ENCODE results near the gene NRIP2. TPM values are rescaled to one million over a fixed set of nuclear protein-coding genes. Genes with fewer than 3 reads are reported as not detected.
A peak's percentile ranks its signal among the peaks of the same experiment; 100 is the strongest.

The NRIP2 gene
- total RNA-seq, 4 donors from 2014 or later, result not detected

GRCh38 chr12:2855546-2855945, 20.7 kb upstream of the NRIP2 start:
- H3K4me3 ChIP-seq, result no peak overlapping the region
- H3K27ac ChIP-seq, result peak overlapping the region in 3 of 4 donors; percentile 16 to 85 (median 76)
- H3K9me3 ChIP-seq, result no peaks in the 10 kb centered on the region
- no peaks in the 10 kb centered on the region for H3K27me3 ChIP-seq
- no peak for DNase-seq
- H3K36me3 ChIP-seq, result no peaks in the 10 kb centered on the region
- TF ChIP-seq POLR2A (IDR thresholded peaks at IDR 0.05), result no peak
- TF ChIP-seq, protein P1, sequence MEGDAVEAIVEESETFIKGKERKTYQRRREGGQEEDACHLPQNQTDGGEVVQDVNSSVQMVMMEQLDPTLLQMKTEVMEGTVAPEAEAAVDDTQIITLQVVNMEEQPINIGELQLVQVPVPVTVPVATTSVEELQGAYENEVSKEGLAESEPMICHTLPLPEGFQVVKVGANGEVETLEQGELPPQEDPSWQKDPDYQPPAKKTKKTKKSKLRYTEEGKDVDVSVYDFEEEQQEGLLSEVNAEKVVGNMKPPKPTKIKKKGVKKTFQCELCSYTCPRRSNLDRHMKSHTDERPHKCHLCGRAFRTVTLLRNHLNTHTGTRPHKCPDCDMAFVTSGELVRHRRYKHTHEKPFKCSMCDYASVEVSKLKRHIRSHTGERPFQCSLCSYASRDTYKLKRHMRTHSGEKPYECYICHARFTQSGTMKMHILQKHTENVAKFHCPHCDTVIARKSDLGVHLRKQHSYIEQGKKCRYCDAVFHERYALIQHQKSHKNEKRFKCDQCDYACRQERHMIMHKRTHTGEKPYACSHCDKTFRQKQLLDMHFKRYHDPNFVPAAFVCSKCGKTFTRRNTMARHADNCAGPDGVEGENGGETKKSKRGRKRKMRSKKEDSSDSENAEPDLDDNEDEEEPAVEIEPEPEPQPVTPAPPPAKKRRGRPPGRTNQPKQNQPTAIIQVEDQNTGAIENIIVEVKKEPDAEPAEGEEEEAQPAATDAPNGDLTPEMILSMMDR (IDR thresholded peaks at IDR 0.05), result no peak
- peaks cover 0 to 23% (median 0%) of the 10 kb centered on the region in 4 donors for H3K4me1 ChIP-seq

- no peaks in the 10 kb centered on the region for H3K9me3 ChIP-seq
- DNase-seq, result peak in 2 of 3 donors; percentile 91 to 93
- H3K27me3 ChIP-seq, result no peaks in the 10 kb centered on the region
- H3K4me3 ChIP-seq, result no peak overlapping the region
- no peaks in the 10 kb centered on the region for H3K36me3 ChIP-seq
- peaks cover 0 to 23% (median 0%) of the 10 kb centered on the region in 4 donors for H3K4me1 ChIP-seq
- peak overlapping the region in 3 of 4 donors; percentile 16 to 85 (median 76) for H3K27ac ChIP-seq
- TF ChIP-seq POLR2A (IDR thresholded peaks at IDR 0.05), result peak in 1 of 2 donors; percentile 12
- TF ChIP-seq, protein P1 (IDR thresholded peaks at IDR 0.05), result no peak
Measured at GRCh38 chr12:2854669-2855453, 20.0 kb upstream of the NRIP2 start.

- H3K9me3 ChIP-seq, result no peaks in the 10 kb centered on the region
- H3K4me1 ChIP-seq, result peaks cover 0 to 23% (median 0%) of the 10 kb centered on the region in 4 donors
- no peaks in the 10 kb centered on the region for H3K27me3 ChIP-seq
- H3K27ac ChIP-seq, result no peak overlapping the region
- DNase-seq, result peak; percentile 28 to 86 (median 84)
- no peaks in the 10 kb centered on the region for H3K36me3 ChIP-seq
- no peak overlapping the region for H3K4me3 ChIP-seq
- TF ChIP-seq, protein P1 (IDR thresholded peaks at IDR 0.05), result peak in 5 of 6 experiments; percentile 8 to 77 (median 71)
- no peak for TF ChIP-seq POLR2A (IDR thresholded peaks at IDR 0.05)
Measured at GRCh38 chr12:2853626-2854025, 18.8 kb upstream of the NRIP2 start.

- peaks cover 0 to 23% (median 0%) of the 10 kb centered on the region in 4 donors for H3K4me1 ChIP-seq
- H3K4me3 ChIP-seq, result no peak overlapping the region
- H3K36me3 ChIP-seq, result no peaks in the 10 kb centered on the region
- no peaks in the 10 kb centered on the region for H3K9me3 ChIP-seq
- H3K27me3 ChIP-seq, result no peaks in the 10 kb centered on the region
- no peak for TF ChIP-seq POLR2A (IDR thresholded peaks at IDR 0.05)
- TF ChIP-seq, protein P1 (IDR thresholded peaks at IDR 0.05), result no peak
- no peak overlapping the region for H3K27ac ChIP-seq
- no peak for DNase-seq
Measured at GRCh38 chr12:2851931-2852330, 17.1 kb upstream of the NRIP2 start.

DNA sequence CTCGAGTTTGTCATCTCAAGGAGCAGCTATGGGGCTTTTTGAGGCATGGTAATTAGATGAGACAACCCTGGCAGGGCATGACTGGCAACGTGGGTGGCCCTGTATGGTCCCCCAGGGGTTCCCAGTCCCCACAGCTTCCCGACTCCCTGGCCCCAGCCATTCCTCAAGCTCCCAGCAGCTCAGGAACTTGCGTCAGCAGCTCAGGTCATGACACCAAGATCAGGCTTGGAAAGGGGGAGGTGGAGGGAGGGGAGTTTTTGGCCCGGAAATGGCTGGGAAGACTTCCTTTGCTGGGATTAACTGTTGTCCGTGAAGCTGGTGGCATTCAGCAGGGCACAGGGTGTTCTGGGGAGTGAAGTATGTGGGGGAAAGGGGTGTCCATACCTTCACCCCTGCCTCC, 10.4 kb upstream of the NRIP2 start:
- no peak overlapping the region for H3K4me3 ChIP-seq
- no peak for DNase-seq
- no peak for TF ChIP-seq POLR2A (IDR thresholded peaks at IDR 0.05)
- H3K4me1 ChIP-seq, result no peaks in the 10 kb centered on the region
- peaks cover 0 to 5% (median 0%) of the 10 kb centered on the region in 3 donors for H3K36me3 ChIP-seq
- H3K27me3 ChIP-seq, result no peaks in the 10 kb centered on the region
- no peaks in the 10 kb centered on the region for H3K9me3 ChIP-seq
- H3K27ac ChIP-seq, result no peak overlapping the region

DNA sequence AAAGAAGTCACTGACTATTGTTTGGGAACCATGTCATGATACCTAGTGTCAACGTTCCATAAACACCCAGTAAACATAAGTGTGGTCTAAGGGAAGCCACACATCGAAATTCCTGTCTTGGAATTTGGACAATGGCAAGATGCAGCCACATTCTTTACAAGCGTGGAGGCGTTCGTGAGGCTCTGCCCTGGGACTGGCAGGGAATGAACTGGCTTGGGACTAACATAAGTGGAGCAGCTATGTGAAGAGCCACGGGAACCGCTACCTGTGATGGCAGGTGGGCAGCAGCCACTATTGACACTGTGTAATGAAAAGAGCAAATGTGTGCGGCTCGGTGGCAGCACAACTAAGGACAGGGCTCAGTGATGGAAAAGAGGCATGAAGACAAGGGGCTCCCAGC, 10.0 kb upstream of the NRIP2 start:
- H3K36me3 ChIP-seq, result peaks cover 0 to 5% (median 0%) of the 10 kb centered on the region in 3 donors
- H3K27ac ChIP-seq, result no peak overlapping the region

More for the DNA sequence above, 10.0 kb upstream of the NRIP2 start:
- H3K27me3 ChIP-seq, result no peaks in the 10 kb centered on the region
- DNase-seq, result no peak
- no peaks in the 10 kb centered on the region for H3K9me3 ChIP-seq
- no peaks in the 10 kb centered on the region for H3K4me1 ChIP-seq
- TF ChIP-seq, protein P1 (IDR thresholded peaks at IDR 0.05), result no peak
- no peak for TF ChIP-seq POLR2A (IDR thresholded peaks at IDR 0.05)
- H3K4me3 ChIP-seq, result no peak overlapping the region

All from Peyer's patch (tissue), 4 donors.